ENCODE results near the gene NLRP10.
"Not testable (repeated sequence)": the region's sequence is repeated elsewhere in the genome, so short reads cannot be mapped to it uniquely, and the experiment has no call there.

The NLRP10 gene

GRCh38 chr11:7965386-7965785 lies at the start of gene NLRP10:
TSS of gene NLRP10 (minus strand) at chr11:7965447. CDS start at chr11:7963495, 1,952 bp downstream.
- no peak for DNase-seq

GRCh38 chr11:8013833-8014232 lies 48.6 kb upstream of the NLRP10 start:
- DNase-seq = no peak

- DNase-seq = no peak
Observed at GRCh38 chr11:8011981-8012444, 46.8 kb upstream of the NLRP10 start.

DNA sequence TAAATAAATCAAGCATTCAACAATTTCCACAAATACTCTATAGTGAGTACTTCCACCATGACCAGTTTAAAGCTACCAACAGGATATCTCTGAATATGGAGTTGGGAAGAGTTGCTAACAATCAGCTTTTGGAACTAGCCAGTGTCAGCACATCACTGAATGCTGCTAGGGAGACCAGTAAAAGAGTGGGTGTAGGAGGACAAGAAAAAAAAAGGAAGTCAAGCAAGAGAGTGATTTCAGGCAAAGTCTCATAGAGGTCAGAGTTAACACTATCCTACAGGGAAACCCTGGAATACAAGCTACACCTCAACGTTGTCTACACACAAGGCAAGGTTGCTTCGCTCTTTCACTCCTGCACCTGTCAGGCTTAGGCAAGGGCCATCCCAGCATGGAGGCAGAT lies 46.1 kb upstream of the NLRP10 start:
- DNase-seq = no peak

- DNase-seq = no peak
Observed at GRCh38 chr11:8009856-8010255, 44.6 kb upstream of the NLRP10 start.

GRCh38 chr11:8008212-8008611 lies 43.0 kb upstream of the NLRP10 start:
- DNase-seq = no peak

DNA sequence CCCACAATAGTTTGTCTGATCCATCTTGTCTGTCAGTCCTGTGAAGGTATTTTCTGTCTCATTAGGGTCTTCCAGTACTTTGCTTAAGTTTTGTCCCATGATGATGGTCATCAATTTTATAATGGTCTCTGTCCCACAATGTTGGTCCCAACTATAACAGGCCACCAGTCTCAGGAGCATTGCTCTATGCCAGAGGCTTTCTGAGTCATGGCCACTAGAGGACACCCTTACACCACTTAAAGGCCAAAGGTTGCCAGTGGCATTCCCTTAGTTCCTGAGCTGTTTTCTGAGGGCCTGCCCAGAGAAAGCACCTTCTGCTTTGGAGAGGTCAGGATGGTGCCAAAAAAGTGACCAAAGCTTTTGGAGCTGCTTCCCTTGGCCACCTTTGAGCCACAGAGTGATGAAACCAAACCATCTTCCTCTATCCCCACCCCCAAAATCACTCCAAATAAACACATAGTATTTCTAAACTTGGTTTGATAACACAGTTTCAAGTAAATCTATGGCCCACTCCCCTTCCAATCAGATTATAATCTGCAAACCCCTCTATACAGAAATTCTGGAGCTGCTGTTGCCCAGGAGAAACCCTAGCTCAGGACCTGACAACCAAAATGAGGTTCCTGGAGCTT lies 41.2 kb upstream of the NLRP10 start:
- DNase-seq = no peak

DNA sequence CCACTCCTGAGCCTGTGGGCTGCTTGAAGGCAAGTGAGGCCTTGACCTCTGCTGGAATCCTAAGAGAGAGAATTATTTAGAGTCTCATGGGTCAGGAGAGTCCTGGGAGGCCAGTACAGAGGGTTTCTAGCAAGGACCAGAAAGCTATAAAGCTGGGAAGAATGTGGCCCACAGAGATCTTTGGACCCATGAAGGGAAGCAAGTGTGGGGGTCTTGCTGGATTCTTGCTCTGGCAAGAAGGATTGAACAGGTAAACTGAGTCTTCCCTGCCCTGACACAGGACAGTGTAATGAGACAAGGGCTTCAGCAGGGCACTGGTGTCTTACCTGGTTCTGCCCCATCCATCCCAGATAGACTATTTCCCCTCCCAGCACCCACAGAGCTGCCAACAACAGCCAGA lies 40.3 kb upstream of the NLRP10 start:
- DNase-seq = no peak

DNA sequence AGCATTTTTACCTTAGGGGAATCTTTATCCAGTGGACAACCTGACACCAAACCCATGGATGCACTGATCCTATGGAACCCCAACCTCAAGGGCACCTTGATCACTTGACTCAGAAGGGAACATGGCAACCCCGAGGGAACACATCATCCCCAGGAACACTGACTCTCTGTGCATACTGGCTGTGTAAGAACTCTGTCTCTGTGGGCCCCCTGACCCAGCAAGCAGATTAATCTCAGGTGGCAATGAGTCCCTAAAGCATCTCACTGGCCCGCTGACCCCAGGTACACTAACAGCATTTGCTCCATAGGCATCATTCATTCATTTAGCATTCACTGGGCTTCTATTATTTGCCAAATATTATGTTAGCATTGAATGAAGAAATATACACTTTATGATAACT lies 38.8 kb upstream of the NLRP10 start:
- no peak for DNase-seq

DNA sequence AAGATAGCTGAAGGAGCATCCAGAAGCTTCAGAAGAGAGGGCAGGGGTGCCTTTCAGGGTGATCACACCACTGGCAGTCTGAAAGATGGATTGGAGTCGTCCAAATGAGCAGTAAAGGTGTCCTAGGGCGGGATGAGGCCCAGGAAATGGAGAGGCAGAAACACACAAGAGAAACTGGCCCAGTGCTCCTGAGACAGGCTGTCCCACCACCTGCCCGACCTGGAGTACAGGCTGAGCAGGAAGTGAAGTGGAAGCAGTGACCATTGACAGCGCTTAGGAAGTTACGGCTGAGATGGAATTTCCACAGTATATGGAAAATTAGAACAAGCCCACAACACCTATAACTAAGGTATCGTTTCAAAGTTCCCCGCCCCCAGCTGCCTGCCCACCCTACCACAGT lies 37.9 kb upstream of the NLRP10 start:
- DNase-seq = no peak

- no peak for DNase-seq
Observed at GRCh38 chr11:8002676-8003075, 37.4 kb upstream of the NLRP10 start.

GRCh38 chr11:8000390-8000789 lies 35.1 kb upstream of the NLRP10 start:
- DNase-seq = no peak

GRCh38 chr11:7999795-8000194 lies 34.5 kb upstream of the NLRP10 start:
- no peak for DNase-seq

DNA sequence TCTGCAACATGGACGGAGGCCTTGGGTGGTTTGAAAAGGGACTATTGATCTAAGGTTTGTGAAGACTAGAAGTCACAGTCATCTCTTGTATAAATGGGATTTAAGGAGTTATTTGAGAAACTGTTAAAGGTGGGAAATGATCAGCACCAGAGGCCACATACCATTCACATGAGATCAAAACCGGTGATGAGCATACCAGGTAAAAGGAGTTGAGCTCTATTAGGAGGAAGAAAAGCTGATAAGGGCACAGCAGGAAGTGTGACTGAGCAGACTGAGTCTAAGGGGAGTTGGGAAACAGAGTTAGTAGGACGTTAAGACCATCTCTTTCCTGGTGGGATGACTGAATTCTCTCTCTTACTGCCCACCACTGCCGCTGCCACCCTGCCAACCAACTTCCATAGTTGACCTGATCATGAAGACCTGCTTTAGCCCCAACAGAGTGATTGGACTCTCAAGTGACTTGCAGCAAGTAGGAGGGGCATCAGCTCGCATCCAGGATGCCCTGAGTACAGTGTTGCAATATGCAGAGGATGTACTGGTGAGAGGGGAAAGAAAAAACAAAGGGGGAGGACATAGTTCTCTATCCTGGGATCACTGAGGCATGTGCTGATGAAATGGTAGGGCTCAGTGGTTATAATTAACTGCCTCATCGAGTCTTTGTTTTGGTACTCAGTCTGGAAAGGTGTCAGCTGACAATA lies 29.5 kb upstream of the NLRP10 start:
- no peak for DNase-seq

DNA sequence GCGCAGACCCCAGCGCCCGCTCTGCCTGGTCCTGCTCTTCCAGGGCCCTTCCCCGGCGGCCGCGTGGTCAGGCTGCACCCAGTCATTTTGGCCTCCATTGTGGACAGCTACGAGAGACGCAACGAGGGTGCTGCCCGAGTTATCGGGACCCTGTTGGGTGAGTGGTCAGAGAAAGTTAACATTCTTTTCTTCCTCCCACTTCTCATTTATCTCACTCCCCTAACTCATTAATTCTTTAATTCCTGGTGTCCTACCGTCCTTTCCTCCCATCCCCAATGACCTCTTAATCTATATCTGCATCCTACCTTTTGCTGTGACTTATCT lies 22.3 kb upstream of the NLRP10 start:
- not testable (repeated sequence) for DNase-seq

DNA sequence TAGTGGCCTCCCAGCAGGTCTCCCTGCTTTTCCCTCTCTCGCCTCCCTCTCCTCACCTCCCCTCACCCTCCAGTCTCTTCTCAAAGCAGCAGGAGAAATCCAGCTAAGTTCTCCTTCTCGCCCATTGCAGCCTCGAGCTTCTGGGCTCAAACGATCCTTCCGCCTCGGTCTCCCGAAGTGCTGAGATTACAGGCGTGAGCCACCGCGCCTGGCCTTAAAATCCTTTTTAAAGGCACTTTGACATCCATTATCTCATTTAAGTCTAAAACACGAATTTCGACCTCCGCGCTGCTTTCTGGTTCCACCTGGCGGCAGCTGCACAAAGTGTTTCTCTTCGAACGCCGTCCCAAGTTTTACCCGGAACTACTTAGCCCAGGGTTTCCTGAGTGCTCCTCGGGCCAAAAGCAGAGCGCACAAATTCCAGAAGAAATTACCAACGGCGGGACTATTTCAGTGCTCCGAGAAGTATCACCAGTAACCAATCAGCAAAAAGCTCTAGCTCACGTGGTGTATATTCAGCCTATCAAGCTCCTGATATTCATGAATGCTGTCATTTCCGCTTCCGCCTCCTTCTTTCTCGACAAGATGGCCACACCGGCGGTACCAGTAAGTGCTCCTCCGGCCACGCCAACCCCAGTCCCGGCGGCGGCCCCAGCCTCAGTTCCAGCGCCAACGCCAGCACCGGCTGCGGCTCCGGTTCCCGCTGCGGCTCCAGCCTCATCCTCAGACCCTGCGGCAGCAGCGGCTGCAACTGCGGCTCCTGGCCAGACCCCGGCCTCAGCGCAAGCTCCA lies 21.7 kb upstream of the NLRP10 start, which contains the start of gene EIF3F:
Gene EIF3F (plus strand): TSS at position 570 of the 792 bp plus-strand sequence. CDS start 16 bp downstream, at position 586.
- DNase-seq = peak; percentile 94

DNA sequence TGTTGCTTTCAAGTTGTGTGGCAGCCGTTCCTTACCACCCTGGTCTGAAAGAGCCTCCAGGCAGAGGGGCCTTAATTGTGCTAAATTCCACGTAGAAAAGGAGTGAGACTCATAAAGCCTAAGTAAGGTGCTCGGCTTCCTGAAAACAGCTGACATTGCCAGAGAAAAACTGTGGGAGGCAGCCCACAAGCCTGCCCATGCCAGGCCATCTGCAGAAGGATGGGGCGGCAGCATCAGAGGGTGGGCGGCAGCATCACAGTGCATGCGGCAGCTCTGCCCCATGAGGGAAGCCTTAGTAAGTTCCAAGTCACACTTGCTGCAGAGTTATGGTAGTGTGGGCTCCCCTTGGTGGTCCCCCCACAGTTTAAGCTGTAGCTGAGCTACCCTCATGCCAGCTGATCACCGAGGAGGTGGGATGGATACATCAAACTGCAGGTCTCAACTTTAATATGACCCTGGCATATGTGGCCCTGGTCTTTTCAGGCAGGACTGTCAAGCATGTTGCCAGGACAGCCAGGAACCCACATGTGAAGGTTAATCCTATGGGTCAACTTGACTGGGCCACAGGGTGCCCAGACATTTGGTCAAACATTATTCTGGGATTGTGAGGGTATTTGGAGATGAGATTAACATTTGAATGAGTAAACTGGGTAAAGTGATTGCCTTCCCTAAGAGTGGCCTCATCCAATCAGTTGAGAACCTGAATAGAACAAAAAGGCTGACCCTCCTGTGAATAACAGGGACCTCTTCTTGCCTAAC lies 18.8 kb upstream of the NLRP10 start:
- DNase-seq = no peak

GRCh38 chr11:7982582-7983119 lies 17.4 kb upstream of the NLRP10 start:
- DNase-seq = no peak

GRCh38 chr11:7981619-7982157 lies 16.4 kb upstream of the NLRP10 start:
- no peak for DNase-seq

GRCh38 chr11:7977232-7977917 lies 12.1 kb upstream of the NLRP10 start:
- DNase-seq = no peak

- no peak for DNase-seq
Observed at GRCh38 chr11:7974668-7975067, 9.4 kb upstream of the NLRP10 start.

- no peak for DNase-seq
Observed at GRCh38 chr11:7973011-7973410, 7.8 kb upstream of the NLRP10 start.
